NCI-H524 (cell line): ENCODE results near the gene MORN3.

ENCODE experiments used
- DNase-seq, 2 experiments: peaks; one replicate each; lab custom pipeline; 2025; lab: John Stamatoyannopoulos, UW

Gene MORN3

DNA sequence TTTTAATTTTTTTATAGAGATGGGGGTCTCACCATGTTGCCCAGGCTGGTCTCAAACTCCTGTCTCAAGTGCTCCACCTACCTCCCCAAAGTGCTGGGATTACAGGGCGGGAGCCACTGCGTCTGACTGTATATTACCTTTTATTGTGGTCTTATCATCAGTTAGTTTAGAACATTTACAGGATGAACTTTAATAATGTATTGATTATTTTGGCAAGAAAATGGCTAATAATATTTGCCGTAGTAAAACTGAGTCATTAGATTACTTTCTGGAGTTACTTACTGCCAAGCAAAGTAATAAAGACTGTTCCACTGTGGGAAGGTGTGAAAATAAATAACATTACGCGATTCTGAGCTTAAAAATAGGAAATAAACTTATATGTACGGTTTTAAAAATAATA is 66.7 kb downstream of the MORN3 start:
- no peak for DNase-seq

- DNase-seq = no peak
These were observed 68.6 kb downstream of the MORN3 start for GRCh38 chr12:121600702-121601336.
